Adrenal gland (tissue), 5 donors: ENCODE measurements around the gene TRAK1.

Experiments used
- CTCF ChIP-seq, 6 experiments: fragments of 450-650 bp in 4 of 6; fragments of 200-600 bp in 2 of 6; sonication (generic) in 1 of 6; IDR thresholded peaks; 1 replicate in 5 of 6; 2 replicates in 1 of 6; pipeline versions ENCODE4 v1.5.1 to v1.8.0; 2016 to 2021; ENCODE audit warnings: antibody characterized with exemption in 6 of 6, mild to moderate bottlenecking in 2 of 6, moderate library complexity in 1 of 6
- POLR2A ChIP-seq, 2 donors: fragments of 450-650 bp; IDR thresholded peaks; one replicate each; pipeline ENCODE4 v1.6.1; 2017; ENCODE audit warnings: antibody characterized with exemption in 2 of 2, mild to moderate bottlenecking in 2 of 2, moderate library complexity in 1 of 2
- donor health status: DM: no; HTN: no; CAD: no.

- no peak for TF ChIP-seq CTCF (IDR thresholded peaks at IDR 0.05)
- TF ChIP-seq POLR2A (IDR thresholded peaks at IDR 0.05) = no peak
These were observed 182.2 kb downstream of the TRAK1 start for GRCh38 chr3:42273361-42273760.
